Endothelial cell of umbilical vein (primary cell): ENCODE results near the gene TRPM8. TPM values are rescaled to one million over a fixed set of nuclear protein-coding genes. Genes with fewer than 3 reads are reported as not detected.

Source experiments
- BruUV-seq: library from RNA; stranded (reverse); fragments of 400-500 nt; replicated peaks from 2 replicates; lab custom pipeline; 2021; lab: Mats Ljungman, UMichigan
- CTCF ChIA-PET: fragments of 300-600, 350-600 bp; sonication (Branson Sonifier 250); formaldehyde crosslinking; loops from one replicate; lab custom pipeline; 2021; ENCODE audit warnings: antibody characterized with exemption, inconsistent platforms; lab: Charles Lee
- POLR2A ChIA-PET: fragments of 300-600, 350-600 bp; sonication (Branson Sonifier 250); formaldehyde crosslinking; loops from one replicate; lab custom pipeline; 2021; ENCODE audit warnings: antibody characterized with exemption, inconsistent platforms; lab: Charles Lee
- DNase-seq: peaks from one replicate; pipeline ENCODE4 v3.0.0-alpha.2; 2011; ENCODE audit warnings: low read depth, low spot score
- FAIRE-seq: peaks from 2 replicates; lab custom pipeline; 2011; peaks lifted over from hg19 to GRCh38; lab: Jason Lieb, UNC
- H2AFZ ChIP-seq: 2 replicates; pipeline ENCODE4 v1.6.0; 2012; ENCODE audit warnings: low read depth, low read length, control low read depth, inconsistent platforms
- H3K27ac ChIP-seq: 2 replicates; pipeline ENCODE4 v1.5.1; 2011; ENCODE audit warnings: low read depth, mild to moderate bottlenecking, control low read depth, low read length, moderate library complexity; ENCODE audit not compliant: insufficient read depth
- H3K27me3 ChIP-seq, 2 experiments: 2 replicates each; pipeline versions ENCODE4 v1.6.0 to v1.6.1; 2011; ENCODE audit warnings: low read length in 2 of 2, mixed read lengths in 1 of 2; ENCODE audit not compliant: control insufficient read depth in 2 of 2, insufficient read depth in 2 of 2
- H3K36me3 ChIP-seq, 2 experiments: 2 replicates in 1 of 2; 3 replicates in 1 of 2; pipeline ENCODE4 v1.5.1; 2011; ENCODE audit warnings: low read length in 2 of 2, mild to moderate bottlenecking in 1 of 2, moderate library complexity in 1 of 2; ENCODE audit not compliant: control insufficient read depth in 2 of 2, insufficient read depth in 2 of 2; ENCODE audit errors: extremely low read depth in 1 of 2
- H3K4me1 ChIP-seq: 3 replicates; pipeline ENCODE4 v1.5.1; 2011; ENCODE audit warnings: mild to moderate bottlenecking, low read length; ENCODE audit not compliant: control insufficient read depth, insufficient read depth; ENCODE audit errors: extremely low read depth
- H3K4me2 ChIP-seq: 2 replicates; pipeline ENCODE4 v1.6.1; 2011; ENCODE audit warnings: low read length, control low read depth, mixed read lengths; ENCODE audit not compliant: insufficient read depth
- H3K4me3 ChIP-seq, 3 experiments: fragments of 200-600 bp in 1 of 3; sonication (generic), shearing (Covaris generic) in 1 of 3; replicated peaks in 1 of 3; 2 replicates each; pipeline ENCODE4 v1.5.1; 2011 to 2016; ENCODE audit warnings: control low read depth in 3 of 3, low read length in 3 of 3, mild to moderate bottlenecking in 2 of 3, inconsistent platforms in 1 of 3, low read depth in 1 of 3, moderate library complexity in 1 of 3; ENCODE audit not compliant: insufficient read depth in 1 of 3
- H3K79me2 ChIP-seq: 2 replicates; pipeline ENCODE4 v1.6.0; 2012; ENCODE audit warnings: low read length, inconsistent platforms; ENCODE audit not compliant: control insufficient read depth, insufficient read depth
- H3K9ac ChIP-seq: replicated peaks from 2 replicates; pipeline ENCODE3; 2011; ENCODE audit warnings: low read length, control low read depth; ENCODE audit not compliant: insufficient read depth; ENCODE audit errors: extremely low read depth
- H3K9me1 ChIP-seq: replicated peaks from 3 replicates; pipeline ENCODE4 v1.6.0; 2011; ENCODE audit warnings: mild to moderate bottlenecking, low read length; ENCODE audit not compliant: control insufficient read depth, insufficient read depth; ENCODE audit errors: extremely low read depth
- H3K9me3 ChIP-seq: replicated peaks from 2 replicates; pipeline ENCODE4 v1.5.1; 2012; ENCODE audit warnings: low read length, inconsistent platforms; ENCODE audit not compliant: control insufficient read depth, insufficient read depth
- H4K20me1 ChIP-seq: replicated peaks from 2 replicates; pipeline ENCODE3; 2011; ENCODE audit warnings: mild to moderate bottlenecking, low read length; ENCODE audit not compliant: control insufficient read depth, insufficient read depth; ENCODE audit errors: extremely low read depth
- EZH2 ChIP-seq: IDR thresholded peaks from 2 replicates; pipeline ENCODE4 v1.6.1; 2012; ENCODE audit warnings: borderline replicate concordance, low read depth, mild to moderate bottlenecking, moderate library complexity, low read length, inconsistent platforms; ENCODE audit not compliant: severe bottlenecking
- FOS ChIP-seq: IDR thresholded peaks from 2 replicates; pipeline ENCODE4 v1.6.1; 2011; ENCODE audit warnings: mild to moderate bottlenecking, low read length, moderate library complexity, borderline replicate concordance; ENCODE audit not compliant: insufficient read depth
- GATA2 ChIP-seq: IDR thresholded peaks from 2 replicates; pipeline ENCODE4 v1.7.0; 2011; ENCODE audit warnings: low read depth, mild to moderate bottlenecking, moderate library complexity, mixed read lengths, low read length; ENCODE audit not compliant: insufficient read length, insufficient read depth
- JUN ChIP-seq: IDR thresholded peaks from 2 replicates; pipeline ENCODE4 v1.6.1; 2011; ENCODE audit warnings: borderline replicate concordance, low read depth; ENCODE audit not compliant: insufficient read length, insufficient read depth
- MYC ChIP-seq: IDR thresholded peaks from one replicate; pipeline ENCODE4 v1.6.1; 2011; ENCODE audit warnings: mild to moderate bottlenecking, low read depth, low read length
- POLR2A ChIP-seq: IDR thresholded peaks from 2 replicates; pipeline ENCODE4 v1.6.1; 2012; ENCODE audit warnings: low read depth, mild to moderate bottlenecking, control low read depth, low read length
- POLR2AphosphoS5 ChIP-seq: IDR thresholded peaks from 2 replicates; pipeline ENCODE4 v1.6.1; 2012; ENCODE audit warnings: low read depth, mild to moderate bottlenecking, control low read depth, low read length, moderate library complexity; ENCODE audit not compliant: insufficient read depth
- dilution Hi-C: fragments of 300-500 bp; cut with MboI; formaldehyde crosslinking; loops from one replicate; pipeline ENCODE4 v1.15.0; 2019; ENCODE audit warnings: low sequenced_read_pairs; ENCODE audit not compliant: extremely low pct_ligation_motif_present
- intact Hi-C: fragments of 100-400 bp; cut with micrococcal nuclease; formaldehyde crosslinking; loops from one replicate; pipeline ENCODE4 v1.10.0; 2022
- polyA plus RNA-seq, 4 experiments: library from polyadenylated mRNA; depleted of rRNA in 3 of 4; stranded (reverse) in 3 of 4; unstranded in 1 of 4; fragments of >200 nt; gene quantifications; 2 replicates each; pipeline versions ENCODE4 v1.2.1 to v1.2.3, GENCODE V29; 2011 to 2012; ENCODE audit warnings: missing spikeins in 1 of 4
- total RNA-seq: library from RNA; stranded (reverse); gene quantifications from 2 replicates; pipeline ENCODE4 v1.2.3, GENCODE V29; 2021
- TF ChIP-seq, protein P1 (sequence below), 2 donors: IDR thresholded peaks; 1 replicate in 1 of 2; 2 replicates in 1 of 2; pipeline ENCODE4 v1.5.1; 2011; ENCODE audit warnings: low read length in 2 of 2, mild to moderate bottlenecking in 2 of 2, moderate library complexity in 2 of 2, control low read depth in 1 of 2, inconsistent platforms in 1 of 2, low read depth in 1 of 2; ENCODE audit not compliant: insufficient read depth in 1 of 2; ENCODE audit errors: extremely low read depth in 1 of 2
- TF ChIP-seq, protein P2 (sequence below): IDR thresholded peaks from 2 replicates; pipeline ENCODE4 v1.6.1; 2011; ENCODE audit not compliant: insufficient read depth, insufficient read length

TRPM8 gene
- total and polyA plus RNA-seq, 2 donors (not counting 3 experiments of a cell fraction or from before 2014, with no cell fraction given), result not detected

DNA sequence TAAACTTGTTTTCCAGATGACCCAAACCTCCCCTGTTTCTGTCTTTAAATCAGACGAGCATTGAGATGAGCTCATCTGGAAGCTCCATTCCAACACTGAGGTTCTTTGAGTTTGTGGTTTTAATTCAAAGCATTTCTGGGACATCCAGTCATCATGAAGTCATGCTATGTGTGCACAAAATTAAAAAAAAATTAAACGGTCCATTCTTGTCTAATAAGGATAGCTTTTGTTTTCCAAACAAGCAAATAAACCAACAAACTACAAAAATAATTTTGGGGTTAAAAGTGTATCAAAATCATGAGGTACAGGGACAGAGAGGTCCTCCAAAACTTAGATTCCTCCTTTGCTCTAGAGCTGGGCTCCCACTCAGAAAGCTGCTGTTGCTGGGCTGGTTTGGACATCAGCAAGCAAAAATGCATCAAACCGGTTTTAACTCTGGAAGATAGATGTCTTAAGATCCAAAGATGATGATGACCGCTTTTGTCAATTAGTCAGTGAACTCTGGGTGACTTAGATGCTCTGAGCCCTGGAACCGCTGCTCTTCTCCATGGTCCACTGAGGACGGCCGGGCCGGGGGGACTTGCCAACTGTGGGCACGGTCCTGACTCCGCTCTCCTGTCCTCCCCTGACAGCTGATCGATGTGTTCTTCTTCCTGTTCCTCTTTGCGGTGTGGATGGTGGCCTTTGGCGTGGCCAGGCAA lies 65.4 kb downstream of the TRPM8 start:
- FAIRE-seq (no peak), DNase-seq (no peak)
- ChIA-PET CTCF (interaction anchor here (0.8 to 1.0 kb wide), 2 partner anchors 12 to 563 kb away, joined by 3 read pairs; no protein-coding TSS in a partner anchor), POLR2A (no interaction called here)
- H3K9ac ChIP-seq, result no peak overlapping the region
- H3K79me2 ChIP-seq, result no peaks in the 10 kb centered on the region
- H3K4me3 ChIP-seq, result no peak overlapping the region
- BruUV-seq, result no TSS peak
- no peak overlapping the region for H3K4me2 ChIP-seq
- no peak overlapping the region for H3K27ac ChIP-seq
- dilution Hi-C loops (no loop called here), intact Hi-C loops (no loop called here)
- no peaks in the 10 kb centered on the region for H3K9me3 ChIP-seq
- TF ChIP-seq POLR2AphosphoS5, result no peak
- H4K20me1 ChIP-seq, result no peaks in the 10 kb centered on the region
- H2AFZ ChIP-seq, result no peak overlapping the region
- peaks cover 2 to 5% of the 10 kb centered on the region in 2 experiments for H3K27me3 ChIP-seq
- H3K9me1 ChIP-seq, result no peaks in the 10 kb centered on the region
- H3K36me3 ChIP-seq, result no peaks in the 10 kb centered on the region
- H3K4me1 ChIP-seq, result no peaks in the 10 kb centered on the region

DNA sequence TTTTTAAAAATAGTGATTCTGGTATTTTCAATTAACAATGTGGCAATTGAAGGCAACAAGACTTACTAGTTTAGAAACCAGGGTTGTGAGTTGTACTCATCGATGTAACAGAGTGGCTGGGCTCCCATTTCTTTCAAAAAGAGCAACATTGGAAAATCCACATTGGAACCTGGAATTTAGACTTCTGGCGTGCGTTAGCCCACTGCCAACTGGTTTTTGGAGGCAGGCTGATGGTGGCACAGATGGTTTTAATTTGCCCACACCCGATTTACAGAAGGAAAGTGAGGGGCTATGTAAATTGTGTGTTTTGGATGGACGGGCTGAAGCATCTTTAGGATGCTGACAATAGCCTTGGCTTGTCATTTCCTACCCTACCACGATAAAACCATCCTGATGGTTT lies 66.3 kb downstream of the TRPM8 start:
- no TSS peak for BruUV-seq
- Histone ChIP-seq H3K27me3 (peaks cover 2 to 5% of the 10 kb centered on the region in 2 experiments), H3K27ac (no peak overlapping the region), H3K4me3 (no peak overlapping the region), H3K9me3 (no peaks in the 10 kb centered on the region), H3K4me1 (no peaks in the 10 kb centered on the region), H3K79me2 (no peaks in the 10 kb centered on the region), H4K20me1 (no peaks in the 10 kb centered on the region), H3K9ac (no peak overlapping the region), H3K36me3 (no peaks in the 10 kb centered on the region), H3K4me2 (no peak overlapping the region), H2AFZ (no peak overlapping the region), H3K9me1 (no peaks in the 10 kb centered on the region)
- DNase-seq, result no peak
- intact Hi-C loops (no loop called here), dilution Hi-C loops (no loop called here)
- no peak for FAIRE-seq
- ChIA-PET POLR2A (no interaction called here), CTCF (no interaction called here)
- TF ChIP-seq FOS, result no peak
- no peak for TF ChIP-seq POLR2A
- TF ChIP-seq GATA2, result no peak
- TF ChIP-seq MYC, result no peak
- TF ChIP-seq, protein P1, sequence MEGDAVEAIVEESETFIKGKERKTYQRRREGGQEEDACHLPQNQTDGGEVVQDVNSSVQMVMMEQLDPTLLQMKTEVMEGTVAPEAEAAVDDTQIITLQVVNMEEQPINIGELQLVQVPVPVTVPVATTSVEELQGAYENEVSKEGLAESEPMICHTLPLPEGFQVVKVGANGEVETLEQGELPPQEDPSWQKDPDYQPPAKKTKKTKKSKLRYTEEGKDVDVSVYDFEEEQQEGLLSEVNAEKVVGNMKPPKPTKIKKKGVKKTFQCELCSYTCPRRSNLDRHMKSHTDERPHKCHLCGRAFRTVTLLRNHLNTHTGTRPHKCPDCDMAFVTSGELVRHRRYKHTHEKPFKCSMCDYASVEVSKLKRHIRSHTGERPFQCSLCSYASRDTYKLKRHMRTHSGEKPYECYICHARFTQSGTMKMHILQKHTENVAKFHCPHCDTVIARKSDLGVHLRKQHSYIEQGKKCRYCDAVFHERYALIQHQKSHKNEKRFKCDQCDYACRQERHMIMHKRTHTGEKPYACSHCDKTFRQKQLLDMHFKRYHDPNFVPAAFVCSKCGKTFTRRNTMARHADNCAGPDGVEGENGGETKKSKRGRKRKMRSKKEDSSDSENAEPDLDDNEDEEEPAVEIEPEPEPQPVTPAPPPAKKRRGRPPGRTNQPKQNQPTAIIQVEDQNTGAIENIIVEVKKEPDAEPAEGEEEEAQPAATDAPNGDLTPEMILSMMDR (IDR thresholded peaks at IDR 0.05; ENCODE audit: extremely low read depth in 1 of 2, insufficient read depth in 1 of 2, low read depth in 1 of 2, low read length in 2 of 2), result no peak
- TF ChIP-seq POLR2AphosphoS5, result no peak
- no peak for TF ChIP-seq JUN
- TF ChIP-seq EZH2, result no peak
- TF ChIP-seq, protein P2, sequence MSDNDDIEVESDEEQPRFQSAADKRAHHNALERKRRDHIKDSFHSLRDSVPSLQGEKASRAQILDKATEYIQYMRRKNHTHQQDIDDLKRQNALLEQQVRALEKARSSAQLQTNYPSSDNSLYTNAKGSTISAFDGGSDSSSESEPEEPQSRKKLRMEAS, result no peak
